ENCODE results near the gene LRR1. TPM values are rescaled to one million over a fixed set of nuclear protein-coding genes. Genes with fewer than 3 reads are reported as not detected.

Gene LRR1
- total RNA-seq, 1 donor from 2014 or later = 7.1 TPM

DNA sequence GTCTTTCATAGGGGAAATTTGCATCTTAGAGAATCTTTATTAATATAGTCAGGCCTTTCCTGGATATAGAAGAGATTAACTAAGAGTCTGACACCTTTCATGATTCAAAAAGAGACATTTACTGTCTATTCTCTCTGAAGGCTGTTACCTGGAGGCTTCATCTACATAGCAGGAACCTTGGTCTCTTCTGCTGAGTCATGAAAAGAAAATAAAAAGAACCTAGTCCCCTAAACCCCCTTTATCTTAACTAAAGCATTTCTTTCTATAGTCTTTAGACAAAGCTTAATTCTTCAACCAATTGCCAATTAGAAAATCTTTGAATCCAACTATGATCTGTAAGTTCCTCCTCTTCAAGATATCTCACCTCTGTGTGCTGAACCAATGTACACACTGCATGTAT lies 45.6 kb upstream of the LRR1 start:
- H3K27me3 ChIP-seq (ENCODE audit: control insufficient read depth, insufficient read depth, low read length) = no peaks in the 10 kb centered on the region
- H3K36me3 ChIP-seq (ENCODE audit: control insufficient read depth, insufficient read depth, low read length) = no peaks in the 10 kb centered on the region
- no peak for TF ChIP-seq CTCF (IDR thresholded peaks at IDR 0.05; ENCODE audit: insufficient read depth, low read length, severe bottlenecking)
- FAIRE-seq = no peak
- DNase-seq (ENCODE audit: low read depth) = no peak
- H3K4me3 ChIP-seq (ENCODE audit: low read depth, low read length) = no peak overlapping the region

DNA sequence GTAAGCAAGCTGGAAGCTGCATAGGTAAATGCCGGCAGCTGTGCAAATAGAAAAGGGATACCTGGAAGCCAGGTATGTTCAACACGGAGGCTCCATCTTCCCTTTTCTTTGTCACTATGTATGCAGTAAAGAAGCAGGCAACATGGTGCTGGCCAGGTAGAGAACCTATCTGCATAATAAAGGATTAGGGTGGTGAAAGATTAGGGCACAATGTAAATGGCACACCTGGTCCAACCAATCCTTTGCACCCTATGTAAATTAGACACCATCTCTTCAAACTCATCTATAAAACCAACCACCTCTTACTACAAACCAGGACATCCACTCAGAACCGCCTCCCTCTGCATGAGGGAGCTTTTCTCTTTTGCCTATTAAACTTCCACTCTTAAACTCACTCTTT lies 44.8 kb upstream of the LRR1 start:
- no peak overlapping the region for H3K4me3 ChIP-seq (ENCODE audit: low read depth, low read length)
- FAIRE-seq (no peak), DNase-seq (ENCODE audit: low read depth) (no peak)
- no peaks in the 10 kb centered on the region for H3K27me3 ChIP-seq (ENCODE audit: control insufficient read depth, insufficient read depth, low read length)
- no peak for TF ChIP-seq CTCF (IDR thresholded peaks at IDR 0.05; ENCODE audit: insufficient read depth, low read length, severe bottlenecking)
- no peaks in the 10 kb centered on the region for H3K36me3 ChIP-seq (ENCODE audit: control insufficient read depth, insufficient read depth, low read length)

DNA sequence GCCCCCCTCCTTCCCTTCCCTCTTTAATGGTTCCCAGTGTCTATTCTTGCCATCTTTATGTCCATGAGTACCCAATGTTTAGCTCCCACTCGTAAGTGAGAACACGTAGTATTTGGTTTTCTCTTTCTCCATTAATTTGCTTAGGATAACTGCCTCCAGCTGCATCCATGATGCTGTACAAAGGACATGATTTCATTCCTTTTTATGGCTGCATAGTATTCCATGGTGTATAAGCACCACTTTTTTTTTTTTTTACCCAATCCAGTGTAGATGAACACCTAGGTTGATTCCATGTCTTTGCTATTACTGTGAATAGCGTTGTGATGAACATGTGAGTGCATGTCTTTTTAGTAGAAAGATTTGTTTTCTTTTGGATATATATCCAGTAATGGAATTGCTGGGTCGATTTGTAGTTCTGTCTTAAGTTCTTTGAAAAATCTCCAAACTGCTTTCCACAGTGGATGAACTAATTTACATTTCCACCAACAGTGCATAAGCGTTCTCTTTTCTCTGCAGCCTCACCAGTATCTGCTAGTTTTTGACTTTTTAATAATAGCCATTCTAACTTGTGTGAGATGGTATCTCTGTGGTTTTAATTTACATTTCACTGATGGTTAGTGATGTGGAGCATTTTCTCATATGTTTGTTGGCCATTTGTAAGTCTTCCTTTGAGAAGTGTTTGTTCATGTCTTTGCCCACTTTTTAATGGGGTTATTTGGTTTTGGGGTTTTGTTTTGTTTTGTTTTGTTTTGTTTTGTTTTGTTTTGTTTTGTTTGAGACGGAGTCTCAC lies 38.6 kb upstream of the LRR1 start:
- no peak for DNase-seq (ENCODE audit: low read depth)
- TF ChIP-seq CTCF (IDR thresholded peaks at IDR 0.05; ENCODE audit: insufficient read depth, low read length, severe bottlenecking) = no peak
- no peak overlapping the region for H3K4me3 ChIP-seq (ENCODE audit: low read depth, low read length)
- no peaks in the 10 kb centered on the region for H3K36me3 ChIP-seq (ENCODE audit: control insufficient read depth, insufficient read depth, low read length)
- FAIRE-seq = no peak
- no peaks in the 10 kb centered on the region for H3K27me3 ChIP-seq (ENCODE audit: control insufficient read depth, insufficient read depth, low read length)

DNA sequence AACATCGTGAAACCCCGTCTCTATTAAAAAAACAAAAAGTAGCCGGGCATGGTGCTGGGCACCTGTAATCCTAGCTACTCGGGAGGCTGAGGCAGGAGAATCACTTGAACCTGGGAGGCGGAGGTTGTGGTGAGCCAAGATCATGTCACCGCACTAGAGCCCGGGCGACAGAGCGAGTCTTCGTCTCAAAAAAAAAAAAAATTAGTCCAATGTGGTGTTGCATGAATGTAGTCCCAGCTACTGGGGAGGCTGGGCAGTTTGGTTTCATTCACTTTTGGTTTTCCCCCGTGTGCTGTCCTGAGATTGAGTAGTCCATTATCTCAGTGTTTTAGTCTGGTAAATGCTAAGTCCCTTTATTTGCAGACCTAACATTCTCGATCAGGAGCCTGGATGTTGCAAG lies 32.0 kb upstream of the LRR1 start:
- FAIRE-seq (no peak), DNase-seq (ENCODE audit: low read depth) (no peak)
- Histone ChIP-seq H3K4me3 (ENCODE audit: low read depth, low read length) (no peak overlapping the region), H3K27me3 (ENCODE audit: control insufficient read depth, insufficient read depth, low read length) (no peaks in the 10 kb centered on the region), H3K36me3 (ENCODE audit: control insufficient read depth, insufficient read depth, low read length) (no peaks in the 10 kb centered on the region)
- TF ChIP-seq CTCF (IDR thresholded peaks at IDR 0.05; ENCODE audit: insufficient read depth, low read length, severe bottlenecking) = no peak

DNA sequence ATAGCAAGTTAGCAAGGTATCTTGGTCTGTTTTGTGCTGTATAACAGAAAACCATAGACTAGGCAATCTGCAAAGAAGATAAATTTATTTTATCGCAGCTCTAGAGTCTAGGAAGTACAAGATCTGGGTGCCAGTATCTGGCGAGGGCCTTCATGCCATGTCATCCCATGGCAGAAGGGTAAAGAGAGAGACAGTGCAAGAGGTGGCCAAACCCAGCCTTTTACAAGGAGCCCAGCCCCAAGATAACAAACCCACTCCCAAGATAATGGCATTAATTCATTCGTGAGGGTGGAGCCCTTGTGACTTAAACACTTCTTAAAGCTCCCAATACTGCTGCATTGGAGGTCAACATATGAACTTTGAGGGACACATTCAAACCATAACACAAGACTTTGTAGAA lies 29.5 kb upstream of the LRR1 start:
- no peak for DNase-seq (ENCODE audit: low read depth)
- no peak for TF ChIP-seq CTCF (IDR thresholded peaks at IDR 0.05; ENCODE audit: insufficient read depth, low read length, severe bottlenecking)
- no peaks in the 10 kb centered on the region for H3K36me3 ChIP-seq (ENCODE audit: control insufficient read depth, insufficient read depth, low read length)
- H3K4me3 ChIP-seq (ENCODE audit: low read depth, low read length) = no peak overlapping the region
- H3K27me3 ChIP-seq (ENCODE audit: control insufficient read depth, insufficient read depth, low read length) = no peaks in the 10 kb centered on the region
- FAIRE-seq = no peak

GRCh38 chr14:49574038-49574437 lies 24.7 kb upstream of the LRR1 start:
- FAIRE-seq = no peak
- Histone ChIP-seq H3K4me3 (ENCODE audit: low read depth, low read length) (no peak overlapping the region), H3K36me3 (ENCODE audit: control insufficient read depth, insufficient read depth, low read length) (peaks cover 4% of the 10 kb centered on the region), H3K27me3 (ENCODE audit: control insufficient read depth, insufficient read depth, low read length) (no peaks in the 10 kb centered on the region)
- TF ChIP-seq CTCF (IDR thresholded peaks at IDR 0.05; ENCODE audit: insufficient read depth, low read length, severe bottlenecking) = no peak
- no peak for DNase-seq (ENCODE audit: low read depth)

Measured in bronchial epithelial cell (primary cell).